ENCODE results near the gene TLR10.
"Not testable (repeated sequence)": the region's sequence is repeated elsewhere in the genome, so short reads cannot be mapped to it uniquely, and the experiment has no call there.

Gene TLR10

GRCh38 chr4:38803833-38804653, 21.3 kb upstream of the TLR10 start:
- no peak for DNase-seq (ENCODE audit: extremely low read depth in 1 of 2, low read depth in 1 of 2)

GRCh38 chr4:38802561-38803355, 20.0 kb upstream of the TLR10 start:
- DNase-seq (ENCODE audit: extremely low read depth in 1 of 2, low read depth in 1 of 2) = no peak

- DNase-seq (ENCODE audit: extremely low read depth in 1 of 2, low read depth in 1 of 2) = no peak
Measured at GRCh38 chr4:38800961-38801450, 18.2 kb upstream of the TLR10 start.

GRCh38 chr4:38800366-38800765, 17.6 kb upstream of the TLR10 start:
- no peak for DNase-seq (ENCODE audit: extremely low read depth in 1 of 2, low read depth in 1 of 2)

- no peak for DNase-seq (ENCODE audit: extremely low read depth in 1 of 2, low read depth in 1 of 2)
Measured at GRCh38 chr4:38795087-38795486, 12.3 kb upstream of the TLR10 start.

GRCh38 chr4:38794051-38794450, 11.3 kb upstream of the TLR10 start:
- DNase-seq (ENCODE audit: extremely low read depth in 1 of 2, low read depth in 1 of 2) = no peak

GRCh38 chr4:38791010-38791409, 8.2 kb upstream of the TLR10 start:
- DNase-seq (ENCODE audit: extremely low read depth in 1 of 2, low read depth in 1 of 2) = no peak

- no peak for DNase-seq (ENCODE audit: extremely low read depth in 1 of 2, low read depth in 1 of 2)
Measured at GRCh38 chr4:38788317-38788716, 5.5 kb upstream of the TLR10 start.

GRCh38 chr4:38787693-38788092, 4.9 kb upstream of the TLR10 start:
- DNase-seq (ENCODE audit: extremely low read depth in 1 of 2, low read depth in 1 of 2) = no peak

- DNase-seq (ENCODE audit: extremely low read depth in 1 of 2, low read depth in 1 of 2) = no peak
Measured at GRCh38 chr4:38785901-38786402, 3.2 kb upstream of the TLR10 start.

GRCh38 chr4:38785041-38785790, 2.4 kb upstream of the TLR10 start:
- DNase-seq (ENCODE audit: extremely low read depth in 1 of 2, low read depth in 1 of 2) = no peak

- no peak for DNase-seq (ENCODE audit: extremely low read depth in 1 of 2, low read depth in 1 of 2)
Measured at GRCh38 chr4:38784141-38784540, 1.4 kb upstream of the TLR10 start.

GRCh38 chr4:38783109-38783460, 295 bp upstream of the TLR10 start:
- no peak for DNase-seq (ENCODE audit: extremely low read depth in 1 of 2, low read depth in 1 of 2)

- no peak for DNase-seq (ENCODE audit: extremely low read depth in 1 of 2, low read depth in 1 of 2)
Measured at GRCh38 chr4:38781854-38782261, 932 bp downstream of the TLR10 start.

- DNase-seq (ENCODE audit: extremely low read depth in 1 of 2, low read depth in 1 of 2) = no peak
Measured at GRCh38 chr4:38780833-38781484, 1.8 kb downstream of the TLR10 start.

- no peak for DNase-seq (ENCODE audit: extremely low read depth in 1 of 2, low read depth in 1 of 2)
Measured at GRCh38 chr4:38779790-38780189, 3.0 kb downstream of the TLR10 start.

GRCh38 chr4:38777925-38778324, 4.9 kb downstream of the TLR10 start:
- DNase-seq (ENCODE audit: extremely low read depth in 1 of 2, low read depth in 1 of 2) = not testable (repeated sequence)

- DNase-seq (ENCODE audit: extremely low read depth in 1 of 2, low read depth in 1 of 2) = no peak
Measured at GRCh38 chr4:38775326-38775725, 7.5 kb downstream of the TLR10 start.

- no peak for DNase-seq (ENCODE audit: extremely low read depth in 1 of 2, low read depth in 1 of 2)
Measured at GRCh38 chr4:38774181-38774955, 8.4 kb downstream of the TLR10 start.

- not testable (repeated sequence) for DNase-seq (ENCODE audit: extremely low read depth in 1 of 2, low read depth in 1 of 2)
Measured at GRCh38 chr4:38770281-38770680, 12.5 kb downstream of the TLR10 start.
